HG03066 (cell line): Measurements from ENCODE around the gene MET.
"Not testable (repeated sequence)": the region's sequence is repeated elsewhere in the genome, so short reads cannot be mapped to it uniquely, and the experiment has no call there.

Source experiments
- ATAC-seq: cut with Tn5 transposase; IDR thresholded peaks from one replicate; pipeline ENCODE4 v1.9.1; 2021; ENCODE audit warnings: low read depth; ENCODE audit not compliant: unreplicated experiment

The MET gene

GRCh38 chr7:116697152-116697551 lies 25.2 kb downstream of the MET start:
- no peak for ATAC-seq

- no peak for ATAC-seq
Measured at GRCh38 chr7:116697761-116698160, 25.8 kb downstream of the MET start.

- ATAC-seq: no peak
Measured at GRCh38 chr7:116698396-116698795, 26.4 kb downstream of the MET start.

- no peak for ATAC-seq
Measured at GRCh38 chr7:116698930-116699721, 27.1 kb downstream of the MET start.

- ATAC-seq: no peak
Measured at GRCh38 chr7:116699722-116700120, 27.7 kb downstream of the MET start.

GRCh38 chr7:116702046-116702785 lies 30.2 kb downstream of the MET start:
- no peak for ATAC-seq

- no peak for ATAC-seq
Measured at GRCh38 chr7:116704650-116705228, 32.7 kb downstream of the MET start.

GRCh38 chr7:116705419-116705818 lies 33.4 kb downstream of the MET start:
- ATAC-seq: no peak

GRCh38 chr7:116706668-116707126 lies 34.7 kb downstream of the MET start:
- ATAC-seq: no peak

- no peak for ATAC-seq
Measured at GRCh38 chr7:116707289-116707688, 35.3 kb downstream of the MET start.

- no peak for ATAC-seq
Measured at GRCh38 chr7:116708248-116708647, 36.3 kb downstream of the MET start.

- no peak for ATAC-seq
Measured at GRCh38 chr7:116708861-116709260, 36.9 kb downstream of the MET start.

- no peak for ATAC-seq
Measured at GRCh38 chr7:116709336-116709735, 37.3 kb downstream of the MET start.

- ATAC-seq: no peak
Measured at GRCh38 chr7:116710764-116711452, 38.9 kb downstream of the MET start.

GRCh38 chr7:116711790-116712189 lies 39.8 kb downstream of the MET start:
- ATAC-seq: no peak

GRCh38 chr7:116713500-116713899 lies 41.5 kb downstream of the MET start:
- ATAC-seq: no peak

- no peak for ATAC-seq
Measured at GRCh38 chr7:116713918-116714317, 41.9 kb downstream of the MET start.

- no peak for ATAC-seq
Measured at GRCh38 chr7:116715077-116715476, 43.1 kb downstream of the MET start.

GRCh38 chr7:116717137-116717536 lies 45.1 kb downstream of the MET start:
- no peak for ATAC-seq

GRCh38 chr7:116723959-116724529 lies 52.0 kb downstream of the MET start:
- ATAC-seq: not testable (repeated sequence)
